ENCODE measurements around the gene LENG1. TPM values are rescaled to one million over a fixed set of nuclear protein-coding genes. Genes with fewer than 3 reads are reported as not detected.

The LENG1 gene
- total RNA-seq, 2 experiments from 2014 or later = 3.9 to 5.3 TPM

DNA sequence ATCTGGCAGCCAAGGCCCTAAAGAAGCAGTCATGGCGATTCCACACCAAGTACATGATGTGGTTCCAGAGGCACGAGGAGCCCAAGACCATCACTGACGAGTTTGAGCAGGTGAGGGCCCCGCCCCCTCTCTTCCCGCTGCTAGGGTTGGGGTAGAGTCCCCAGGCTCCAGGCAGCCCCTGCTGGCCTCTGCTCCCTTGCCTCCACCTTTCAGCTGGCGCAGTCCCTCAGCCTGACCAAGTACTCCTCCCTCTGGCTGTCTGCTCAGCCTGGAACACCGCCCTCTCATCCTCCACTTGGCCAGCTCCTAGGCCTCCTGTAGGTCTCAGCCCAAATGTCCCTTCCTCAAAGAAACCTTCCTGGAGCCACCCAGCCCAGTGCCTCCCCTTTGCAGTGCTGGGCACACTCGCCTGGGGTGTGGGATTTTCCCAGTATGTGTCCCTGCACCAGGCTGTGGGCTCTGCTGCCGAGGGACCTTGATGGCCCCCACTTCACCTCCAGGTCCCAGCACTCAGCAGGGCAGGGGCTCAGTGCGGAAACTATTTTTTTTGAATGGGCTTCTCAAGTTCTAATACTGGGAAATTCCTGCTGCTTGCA lies 5.7 kb downstream of the LENG1 start:
- POLR2A ChIA-PET = no interaction called here

DNA sequence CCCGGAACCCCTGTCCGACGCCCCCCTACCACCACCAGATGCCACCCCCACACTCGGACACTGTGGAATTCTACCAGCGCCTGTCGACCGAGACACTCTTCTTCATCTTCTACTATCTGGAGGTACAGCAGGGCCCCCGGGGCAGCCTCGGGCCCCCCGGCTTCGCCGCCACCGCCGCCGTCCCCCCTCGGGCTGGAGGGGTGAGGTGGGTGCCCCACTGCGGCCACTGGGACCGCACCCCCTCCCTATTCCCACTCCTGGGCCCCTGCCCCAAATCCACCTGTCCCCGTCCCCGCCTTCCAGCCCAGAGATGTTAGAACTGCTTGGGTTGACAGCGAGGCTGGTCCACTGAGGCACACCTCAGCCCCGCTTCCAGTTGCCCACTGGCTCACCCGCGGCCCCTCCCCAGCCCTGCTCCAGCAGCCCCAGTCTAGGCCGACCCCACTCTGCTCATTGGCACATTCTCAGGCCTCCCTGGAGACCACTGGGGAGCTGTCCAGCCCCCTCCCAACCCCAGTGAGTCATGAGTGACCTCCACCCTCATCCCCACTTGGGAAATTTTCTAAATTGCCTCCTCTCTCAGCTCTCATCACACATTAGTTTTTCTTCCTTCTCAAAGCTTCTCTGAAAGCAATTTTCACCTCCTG lies 6.5 kb downstream of the LENG1 start:
- ChIA-PET POLR2A (no interaction called here), CTCF (no interaction called here)

More for the DNA sequence above, 5.7 kb downstream of the LENG1 start:
- CTCF ChIA-PET = no interaction called here

GRCh38 chr19:54152267-54152666 lies 7.3 kb downstream of the LENG1 start:
- ChIA-PET CTCF (no interaction called here), POLR2A (no interaction called here)

GRCh38 chr19:54151362-54152035 lies 8.0 kb downstream of the LENG1 start:
- POLR2A ChIA-PET = interaction anchor here (1.5 kb wide), 1 partner anchor 15 kb away, joined by 6 read pairs; no protein-coding TSS in a partner anchor
- CTCF ChIA-PET = no interaction called here

- POLR2A ChIA-PET = interaction anchor here (1.6 kb wide), 1 partner anchor 11 kb away, joined by 4 read pairs; no protein-coding TSS in a partner anchor
- CTCF ChIA-PET = no interaction called here
Measured at GRCh38 chr19:54149021-54149812, 10.3 kb downstream of the LENG1 start.

DNA sequence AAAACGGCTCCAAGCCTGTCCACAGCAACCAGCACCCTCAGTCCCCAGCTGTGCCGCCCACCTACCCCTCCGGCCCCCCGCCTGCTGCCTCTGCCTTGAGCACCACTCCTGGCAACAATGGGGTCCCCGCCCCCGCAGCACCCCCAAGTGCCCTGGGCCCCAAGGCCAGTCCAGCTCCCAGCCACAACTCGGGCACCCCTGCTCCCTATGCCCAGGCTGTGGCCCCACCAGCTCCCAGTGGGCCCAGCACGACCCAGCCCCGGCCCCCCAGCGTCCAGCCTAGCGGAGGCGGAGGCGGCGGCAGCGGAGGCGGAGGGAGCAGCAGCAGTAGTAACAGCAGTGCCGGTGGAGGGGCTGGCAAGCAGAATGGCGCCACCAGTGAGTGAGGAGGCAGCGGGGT lies 11.4 kb downstream of the LENG1 start:
- ChIA-PET CTCF (interaction anchor here (0.5 kb wide), 1 partner anchor 428 kb away, joined by 4 read pairs; no protein-coding TSS in a partner anchor), POLR2A (no interaction called here)

- ChIA-PET CTCF (interaction anchor here (0.5 kb wide), 1 partner anchor 427 kb away, joined by 4 read pairs; no protein-coding TSS in a partner anchor), POLR2A (no interaction called here)
Measured at GRCh38 chr19:54147676-54148075, 11.8 kb downstream of the LENG1 start.

DNA sequence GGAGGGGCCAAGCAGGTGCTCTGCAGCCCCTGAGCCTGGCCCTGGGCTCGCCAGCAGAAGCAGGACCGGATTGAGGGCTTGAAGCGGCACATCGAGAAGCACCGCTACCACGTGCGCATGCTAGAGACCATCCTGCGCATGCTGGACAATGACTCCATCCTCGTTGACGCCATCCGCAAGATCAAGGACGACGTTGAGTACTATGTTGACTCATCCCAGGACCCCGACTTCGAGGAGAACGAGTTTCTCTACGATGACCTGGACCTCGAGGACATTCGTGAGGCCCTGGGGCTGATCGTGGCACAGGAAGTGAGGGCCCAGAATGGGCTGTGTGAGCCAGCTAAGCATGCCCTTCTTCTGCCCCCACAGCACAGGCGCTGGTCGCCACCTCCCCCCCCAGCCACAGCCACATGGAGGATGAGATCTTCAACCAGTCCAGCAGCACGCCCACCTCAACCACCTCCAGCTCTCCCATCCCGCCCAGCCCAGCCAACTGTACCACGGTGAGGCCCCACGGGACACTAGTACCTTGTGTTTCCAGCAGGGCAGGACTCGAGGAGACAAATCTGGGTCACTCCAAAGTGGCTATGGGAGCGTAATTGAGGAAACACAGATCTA lies 13.9 kb downstream of the LENG1 start:
- ChIA-PET CTCF (no interaction called here), POLR2A (no interaction called here)

- POLR2A ChIA-PET = interaction anchor here (0.6 kb wide), 1 partner anchor 11 kb away, joined by 4 read pairs; no protein-coding TSS in a partner anchor
- CTCF ChIA-PET = interaction anchor here (1.0 kb wide), 1 partner anchor 124 kb away, joined by 3 read pairs; no protein-coding TSS in a partner anchor
Measured at GRCh38 chr19:54142166-54142780, 17.2 kb downstream of the LENG1 start.

GRCh38 chr19:54141356-54141755 lies 18.2 kb downstream of the LENG1 start:
- ChIA-PET CTCF (interaction anchor here (1.0 kb wide), 1 partner anchor 125 kb away, joined by 3 read pairs; no protein-coding TSS in a partner anchor), POLR2A (no interaction called here)

DNA sequence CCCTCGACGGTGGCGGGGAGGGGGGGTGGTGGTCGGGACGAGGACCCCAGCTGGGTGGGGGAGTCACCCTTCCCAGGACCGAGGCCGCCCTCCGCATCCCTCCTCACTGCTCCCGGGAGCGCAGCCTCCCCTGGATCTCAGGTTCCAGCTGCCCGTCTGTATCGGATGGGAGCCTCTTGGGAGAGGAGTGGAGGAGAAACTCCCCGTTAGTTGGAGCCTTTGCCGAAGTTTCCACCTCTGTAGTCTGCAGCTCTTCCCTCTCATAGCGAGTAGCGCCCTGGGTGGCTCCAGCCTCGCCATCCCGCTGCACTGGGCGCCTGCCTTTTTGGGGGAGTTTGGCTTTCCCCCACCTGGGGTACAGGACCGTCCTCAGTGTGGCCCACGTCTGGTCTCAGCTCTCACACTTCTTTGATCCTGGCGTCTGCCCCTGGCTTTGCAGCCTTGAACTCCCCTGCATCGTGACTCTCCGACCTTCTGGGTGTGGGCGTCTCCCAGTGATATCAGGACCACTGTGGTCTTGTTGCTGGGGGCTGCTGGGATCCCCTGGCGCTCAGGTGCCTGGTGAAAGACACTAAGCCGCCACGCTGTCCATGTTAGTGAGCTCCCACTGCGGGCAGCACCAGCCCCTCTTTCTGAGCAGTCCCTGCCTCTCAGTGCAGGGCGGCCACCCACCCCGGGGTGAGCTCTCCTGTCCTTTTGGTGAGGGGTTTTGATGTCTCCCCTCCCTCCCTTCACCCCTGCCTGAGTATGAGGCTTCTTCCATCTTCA lies 20.8 kb downstream of the LENG1 start:
- POLR2A ChIA-PET = interaction anchor here (0.7 to 3.6 kb wide), 4 partner anchors 11 to 24 kb away, joined by 4 to 15 read pairs (median 4); partner anchors contain the start of genes PRPF31 and TFPT
- CTCF ChIA-PET = interaction anchor here (0.9 kb wide), 1 partner anchor 127 kb away, joined by 3 read pairs; no protein-coding TSS in a partner anchor

DNA sequence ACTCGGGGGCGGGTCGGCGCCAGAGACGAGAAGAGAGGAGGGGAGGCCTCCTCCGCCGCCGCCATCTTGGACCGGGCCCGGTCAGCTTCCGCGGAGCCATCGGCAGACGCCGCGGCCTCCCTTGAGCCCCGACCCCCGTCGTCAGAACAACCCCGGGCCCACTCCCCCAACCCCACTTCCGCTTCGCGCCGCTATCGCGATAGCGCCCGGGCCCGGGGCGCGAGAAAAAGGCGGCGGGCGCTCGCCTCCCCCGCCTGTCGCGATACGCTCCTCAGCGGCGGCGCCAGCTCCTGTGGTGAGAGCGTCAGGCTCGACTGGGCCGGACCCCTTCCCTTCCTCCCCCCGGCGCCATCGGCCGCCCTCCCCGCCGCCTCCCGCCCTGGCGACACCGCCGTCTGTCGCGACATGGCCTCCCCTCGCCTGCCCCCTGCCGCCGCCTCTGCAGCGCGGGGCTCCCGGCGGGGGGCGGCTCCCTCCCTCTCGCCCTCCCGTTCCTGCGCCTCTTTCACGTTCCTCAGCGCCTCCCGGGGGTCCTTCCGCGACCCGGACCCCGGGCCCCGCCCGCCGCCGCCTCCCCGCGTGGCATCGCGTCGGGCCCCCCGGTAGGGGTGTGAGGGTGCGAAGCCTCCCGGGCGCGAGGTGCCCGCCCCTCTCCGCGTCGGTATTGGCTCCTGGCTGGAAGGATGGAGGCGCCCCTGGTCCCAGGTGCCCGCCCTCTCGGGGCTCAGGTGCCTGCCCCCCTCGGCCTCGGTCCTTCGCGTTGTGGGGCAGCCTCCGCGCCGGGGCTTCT lies 21.6 kb downstream of the LENG1 start, which contains the start of gene CNOT3:
TSS of gene CNOT3 (plus strand) at position 64 of the 790 bp plus-strand sequence. CDS start 5,217 bp downstream, outside the sequence.
- POLR2A ChIA-PET = interaction anchor here (1.0 to 3.6 kb wide), 8 partner anchors 12 to 63 kb away, joined by 3 to 15 read pairs (median 4); partner anchors contain the start of genes LENG1, MBOAT7, NDUFA3 and PRPF31
- CTCF ChIA-PET = interaction anchor here (1.2 to 1.4 kb wide), 3 partner anchors 21 to 29 kb away, joined by 3 to 7 read pairs (median 3); partner anchors contain the start of gene LENG1

DNA sequence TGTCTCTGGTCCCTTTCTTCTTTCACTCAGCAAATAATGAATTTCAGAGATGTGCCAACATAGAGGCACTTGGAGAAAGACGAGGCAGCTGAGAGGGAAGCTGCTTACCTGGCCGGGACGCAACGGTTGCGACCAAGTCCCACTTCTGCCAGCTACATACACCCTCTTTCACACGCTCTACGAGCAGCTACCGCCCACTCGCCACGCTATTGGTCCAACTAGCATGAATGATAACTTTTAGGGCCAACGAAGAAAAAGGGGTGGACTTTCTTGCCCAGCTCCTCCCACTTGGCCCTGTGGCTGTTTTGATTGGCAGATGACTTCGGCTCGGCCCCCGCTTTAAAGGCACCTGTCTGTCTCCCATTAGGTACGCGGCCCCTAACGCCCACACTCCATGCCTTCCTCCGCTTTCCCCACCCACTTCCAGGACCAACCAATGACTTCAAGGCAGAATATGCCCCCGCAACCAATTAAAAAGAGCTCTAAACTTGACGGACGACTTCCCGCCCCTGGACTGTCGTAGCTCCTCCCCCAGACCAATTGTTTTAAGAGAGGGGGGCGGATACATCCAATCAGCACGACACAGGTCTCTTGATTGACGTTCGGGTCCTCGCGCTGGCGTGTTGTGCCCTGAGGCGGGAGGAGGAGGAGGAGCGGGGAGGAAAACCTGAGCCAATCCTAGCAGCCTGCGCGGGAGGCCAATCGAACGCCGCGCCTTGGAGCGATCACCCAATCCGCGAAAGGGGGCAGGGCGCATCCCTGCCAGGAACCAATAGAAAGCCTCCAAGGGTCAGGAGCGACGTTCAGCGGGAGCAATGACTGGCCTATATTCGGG lies 22.4 kb downstream of the LENG1 start:
- ChIA-PET CTCF (interaction anchor here (1.0 to 1.4 kb wide), 4 partner anchors 22 to 42 kb away, joined by 3 to 7 read pairs (median 3); partner anchors contain the start of gene LENG1), POLR2A (interaction anchor here (0.9 to 3.6 kb wide), 8 partner anchors 14 to 64 kb away, joined by 3 to 15 read pairs (median 5); partner anchors contain the start of genes LENG1, MBOAT7, NDUFA3 and PRPF31)

DNA sequence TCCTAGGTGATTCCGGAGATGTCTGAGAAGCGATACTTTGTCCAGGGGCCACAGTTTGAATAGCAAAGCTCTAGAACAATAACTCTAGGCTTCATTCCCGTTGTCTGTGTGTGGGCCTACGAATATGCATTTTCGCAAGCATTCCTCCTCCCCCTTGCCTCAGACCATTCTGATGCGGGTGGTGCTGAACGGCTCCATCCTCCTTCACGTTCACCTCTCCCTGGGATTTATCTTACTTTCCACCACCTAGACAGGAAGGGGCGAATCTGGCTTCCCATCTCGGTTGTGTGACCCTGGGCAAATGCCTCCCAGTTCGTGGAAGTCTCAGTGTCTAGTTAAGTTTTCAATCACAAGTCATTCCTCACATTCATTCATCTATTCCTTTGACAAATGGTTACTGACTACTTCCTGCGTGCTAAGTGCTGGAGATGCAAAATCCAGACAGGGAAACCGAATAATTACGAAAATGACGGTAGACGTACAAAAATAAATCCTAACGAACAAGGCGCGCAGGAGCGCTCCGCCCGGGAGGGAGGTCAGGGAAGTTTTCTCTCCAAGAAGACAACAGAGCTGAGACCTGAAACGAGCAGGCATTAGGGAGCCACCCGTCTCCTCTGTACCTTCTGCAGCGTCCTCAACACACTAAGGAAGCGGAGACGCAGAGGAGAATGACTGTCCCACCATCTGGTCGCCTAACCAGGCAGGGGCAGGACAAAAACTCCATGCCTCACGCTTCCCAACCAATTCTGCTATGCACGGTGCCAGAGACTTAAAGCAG lies 23.2 kb downstream of the LENG1 start:
- CTCF ChIA-PET = interaction anchor here (0.5 to 1.4 kb wide), 4 partner anchors 23 to 261 kb away, joined by 3 to 7 read pairs (median 4); partner anchors contain the start of gene LENG1
- POLR2A ChIA-PET = interaction anchor here (0.9 to 3.6 kb wide), 6 partner anchors 14 to 55 kb away, joined by 3 to 15 read pairs (median 5); partner anchors contain the start of genes MBOAT7, NDUFA3, PRPF31 and TFPT

All from activated CD8-positive, alpha-beta memory T cell treated with anti-CD3 and anti-CD28 coated beads for 36 hours (primary cell).